GM12892 (cell line): ENCODE results near the gene YJU2.

Experiments
- POLR2A ChIP-seq: IDR thresholded peaks from 2 replicates; pipeline ENCODE4 v1.6.1; 2011; ENCODE audit warnings: low read depth, low read length, control low read depth
- POLR2AphosphoS5 ChIP-seq: IDR thresholded peaks from 2 replicates; pipeline ENCODE4 v1.6.1; 2011; ENCODE audit warnings: low read depth, low read length, control low read depth
- TAF1 ChIP-seq: IDR thresholded peaks from 2 replicates; pipeline ENCODE4 v1.6.1; 2011; ENCODE audit warnings: low read depth, mild to moderate bottlenecking, control low read depth, low read length, borderline replicate concordance

GRCh38 chr19:4216846-4217245, 30.0 kb upstream of the YJU2 start:
- TF ChIP-seq POLR2A: no peak
- TF ChIP-seq POLR2AphosphoS5: no peak
- TF ChIP-seq TAF1: no peak
